ENCODE data around the gene OCEL1. TPM values are rescaled to one million over a fixed set of nuclear protein-coding genes. Genes with fewer than 3 reads are reported as not detected.

The OCEL1 gene
- total and polyA plus RNA-seq, 2 of the 13 experiments (the other 11 are each of a cell fraction or from before 2014, with no cell fraction given) = 10.6 to 17.2 TPM

DNA sequence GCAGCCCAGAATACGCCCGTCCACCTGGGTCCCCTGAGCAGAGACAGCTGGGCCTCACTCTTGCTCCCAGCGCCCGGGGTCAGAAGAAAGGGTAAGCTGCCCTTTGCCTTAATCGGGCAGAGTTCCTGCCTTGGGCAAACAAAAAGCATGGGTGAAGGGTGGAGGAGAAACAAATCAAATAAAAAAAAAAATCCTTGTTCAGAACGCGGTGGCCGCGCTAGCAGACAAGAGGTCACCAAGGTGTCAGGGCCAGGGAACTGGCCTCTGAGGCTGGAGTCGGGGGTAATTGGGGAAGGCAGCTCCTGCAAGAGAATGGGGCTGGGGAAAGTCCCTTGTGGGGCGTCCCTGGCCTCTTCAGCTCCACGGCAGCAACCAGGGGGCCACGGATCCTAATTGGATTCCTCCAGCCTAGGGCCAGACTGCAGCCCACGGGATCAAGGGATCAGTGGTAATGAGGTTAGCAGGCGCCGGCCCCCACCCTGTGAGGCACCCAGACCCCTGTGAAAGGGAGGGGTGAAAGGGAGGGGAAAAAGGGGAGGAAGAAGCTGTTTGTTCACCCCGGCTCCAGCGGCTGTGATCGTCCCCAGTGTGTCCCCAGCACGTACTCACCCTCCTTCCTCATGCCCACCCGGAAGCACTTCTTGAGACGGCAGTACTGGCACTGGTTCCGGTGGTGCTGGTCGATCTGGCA, 14.2 kb downstream of the OCEL1 start (continued):
- TF ChIP-seq, protein P1, sequence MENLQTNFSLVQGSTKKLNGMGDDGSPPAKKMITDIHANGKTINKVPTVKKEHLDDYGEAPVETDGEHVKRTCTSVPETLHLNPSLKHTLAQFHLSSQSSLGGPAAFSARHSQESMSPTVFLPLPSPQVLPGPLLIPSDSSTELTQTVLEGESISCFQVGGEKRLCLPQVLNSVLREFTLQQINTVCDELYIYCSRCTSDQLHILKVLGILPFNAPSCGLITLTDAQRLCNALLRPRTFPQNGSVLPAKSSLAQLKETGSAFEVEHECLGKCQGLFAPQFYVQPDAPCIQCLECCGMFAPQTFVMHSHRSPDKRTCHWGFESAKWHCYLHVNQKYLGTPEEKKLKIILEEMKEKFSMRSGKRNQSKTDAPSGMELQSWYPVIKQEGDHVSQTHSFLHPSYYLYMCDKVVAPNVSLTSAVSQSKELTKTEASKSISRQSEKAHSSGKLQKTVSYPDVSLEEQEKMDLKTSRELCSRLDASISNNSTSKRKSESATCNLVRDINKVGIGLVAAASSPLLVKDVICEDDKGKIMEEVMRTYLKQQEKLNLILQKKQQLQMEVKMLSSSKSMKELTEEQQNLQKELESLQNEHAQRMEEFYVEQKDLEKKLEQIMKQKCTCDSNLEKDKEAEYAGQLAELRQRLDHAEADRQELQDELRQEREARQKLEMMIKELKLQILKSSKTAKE (CRISPR knock-in tag; IDR thresholded peaks at IDR 0.05; ENCODE audit: borderline replicate concordance) = peak; percentile 74; the same call in 1 of the 2 replicates
- TF ChIP-seq ZNF674 (CRISPR knock-in tag; IDR thresholded peaks at IDR 0.05; ENCODE audit: low read depth) (no peak), ZNF644 (CRISPR knock-in tag; IDR thresholded peaks at IDR 0.05; ENCODE audit: low read depth) (no peak), REXO4 (CRISPR knock-in tag; IDR thresholded peaks at IDR 0.05; ENCODE audit: borderline replicate concordance) (no peak), PTBP1 (IDR thresholded peaks at IDR 0.05; ENCODE audit: low read depth, low read length, poor library complexity, severe bottlenecking) (no peak), MTF1 (CRISPR knock-in tag; IDR thresholded peaks at IDR 0.05) (no peak), ASH2L (IDR thresholded peaks at IDR 0.05; ENCODE audit: insufficient read length, low read depth, low read length) (peak; percentile 55), XRCC5 (optimal IDR thresholded peaks at IDR 0.05; ENCODE audit: low read length) (no peak), TEAD2 (CRISPR knock-in tag; IDR thresholded peaks at IDR 0.05) (no peak), ZIK1 (CRISPR knock-in tag; IDR thresholded peaks at IDR 0.05; ENCODE audit: borderline replicate concordance, low read depth) (no peak), ZNF136 (CRISPR knock-in tag; IDR thresholded peaks at IDR 0.05; ENCODE audit: low read depth) (0 out of 2 replicates have a peak, but pooled peaks have one; percentile 8), ZNF713 (CRISPR knock-in tag; IDR thresholded peaks at IDR 0.05) (no peak), ZSCAN9 (CRISPR knock-in tag; IDR thresholded peaks at IDR 0.05; ENCODE audit: borderline replicate concordance) (no peak), TBX3 (IDR thresholded peaks at IDR 0.05; ENCODE audit: borderline replicate concordance) (0 out of 2 replicates have a peak, but pooled peaks have one; percentile 47), CHCHD3 (CRISPR knock-in tag; IDR thresholded peaks at IDR 0.05) (no peak), ZNF660 (CRISPR knock-in tag; IDR thresholded peaks at IDR 0.05; ENCODE audit: borderline replicate concordance, low read depth) (no peak), ZNF326 (CRISPR knock-in tag; IDR thresholded peaks at IDR 0.05; ENCODE audit: borderline replicate concordance) (no peak), GTF2F1 (IDR thresholded peaks at IDR 0.05; ENCODE audit: low read length) (no peak), ZSCAN21 (CRISPR knock-in tag; IDR thresholded peaks at IDR 0.05; ENCODE audit: borderline replicate concordance) (no peak), ZMAT3 (CRISPR knock-in tag; conservative IDR thresholded peaks at IDR 0.05) (no peak), ZKSCAN8 (CRISPR knock-in tag; IDR thresholded peaks at IDR 0.05; ENCODE audit: borderline replicate concordance) (peak; percentile 70; the same call in 1 of the 2 replicates), IKZF1 (IDR thresholded peaks at IDR 0.05) (no peak), ARHGAP35 (CRISPR knock-in tag; IDR thresholded peaks at IDR 0.05; ENCODE audit: borderline replicate concordance) (no peak)
- TF ChIP-seq, protein P2, sequence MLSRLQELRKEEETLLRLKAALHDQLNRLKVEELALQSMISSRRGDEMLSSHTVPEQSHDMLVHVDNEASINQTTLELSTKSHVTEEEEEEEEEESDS (CRISPR knock-in tag; IDR thresholded peaks at IDR 0.05; ENCODE audit: borderline replicate concordance) = no peak
- TF ChIP-seq, protein P3, sequence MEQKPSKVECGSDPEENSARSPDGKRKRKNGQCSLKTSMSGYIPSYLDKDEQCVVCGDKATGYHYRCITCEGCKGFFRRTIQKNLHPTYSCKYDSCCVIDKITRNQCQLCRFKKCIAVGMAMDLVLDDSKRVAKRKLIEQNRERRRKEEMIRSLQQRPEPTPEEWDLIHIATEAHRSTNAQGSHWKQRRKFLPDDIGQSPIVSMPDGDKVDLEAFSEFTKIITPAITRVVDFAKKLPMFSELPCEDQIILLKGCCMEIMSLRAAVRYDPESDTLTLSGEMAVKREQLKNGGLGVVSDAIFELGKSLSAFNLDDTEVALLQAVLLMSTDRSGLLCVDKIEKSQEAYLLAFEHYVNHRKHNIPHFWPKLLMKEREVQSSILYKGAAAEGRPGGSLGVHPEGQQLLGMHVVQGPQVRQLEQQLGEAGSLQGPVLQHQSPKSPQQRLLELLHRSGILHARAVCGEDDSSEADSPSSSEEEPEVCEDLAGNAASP (CRISPR knock-in tag; IDR thresholded peaks at IDR 0.05; ENCODE audit: borderline replicate concordance) = peak; percentile 52; the same call in 1 of the 2 replicates
- TF ChIP-seq, protein P4, sequence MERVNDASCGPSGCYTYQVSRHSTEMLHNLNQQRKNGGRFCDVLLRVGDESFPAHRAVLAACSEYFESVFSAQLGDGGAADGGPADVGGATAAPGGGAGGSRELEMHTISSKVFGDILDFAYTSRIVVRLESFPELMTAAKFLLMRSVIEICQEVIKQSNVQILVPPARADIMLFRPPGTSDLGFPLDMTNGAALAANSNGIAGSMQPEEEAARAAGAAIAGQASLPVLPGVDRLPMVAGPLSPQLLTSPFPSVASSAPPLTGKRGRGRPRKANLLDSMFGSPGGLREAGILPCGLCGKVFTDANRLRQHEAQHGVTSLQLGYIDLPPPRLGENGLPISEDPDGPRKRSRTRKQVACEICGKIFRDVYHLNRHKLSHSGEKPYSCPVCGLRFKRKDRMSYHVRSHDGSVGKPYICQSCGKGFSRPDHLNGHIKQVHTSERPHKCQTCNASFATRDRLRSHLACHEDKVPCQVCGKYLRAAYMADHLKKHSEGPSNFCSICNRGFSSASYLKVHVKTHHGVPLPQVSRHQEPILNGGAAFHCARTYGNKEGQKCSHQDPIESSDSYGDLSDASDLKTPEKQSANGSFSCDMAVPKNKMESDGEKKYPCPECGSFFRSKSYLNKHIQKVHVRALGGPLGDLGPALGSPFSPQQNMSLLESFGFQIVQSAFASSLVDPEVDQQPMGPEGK (CRISPR knock-in tag; IDR thresholded peaks at IDR 0.05) = peak; percentile 80

Data from HepG2 (cell line).